ENCODE measurements around the gene CCR5.
A peak's percentile ranks its signal among the peaks of the same experiment; 100 is the strongest.
"Not testable (repeated sequence)": the region's sequence is repeated elsewhere in the genome, so short reads cannot be mapped to it uniquely, and the experiment has no call there.

CCR5 gene

DNA sequence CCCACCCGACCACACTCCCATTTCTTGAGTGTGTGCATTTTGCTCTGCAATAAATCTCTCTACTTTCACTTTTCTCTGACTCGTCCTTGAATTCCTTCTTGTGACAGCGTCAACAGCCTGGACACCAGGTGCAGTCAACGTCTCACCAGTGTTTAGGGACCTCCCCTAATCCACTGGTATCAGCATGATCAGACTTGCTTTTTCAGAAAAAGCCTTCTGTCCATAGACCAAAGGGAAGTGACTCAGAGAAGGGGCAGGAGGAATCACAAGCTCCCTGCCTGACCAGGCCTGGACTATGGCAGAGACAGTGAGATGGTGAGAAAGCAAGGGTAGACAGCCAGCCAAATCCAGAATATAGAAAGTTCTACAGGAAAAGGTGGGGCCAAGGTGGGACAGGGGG is 15.5 kb downstream of the CCR5 start:
- peak; percentile 72 for DNase-seq (ENCODE audit: low spot score)

DNA sequence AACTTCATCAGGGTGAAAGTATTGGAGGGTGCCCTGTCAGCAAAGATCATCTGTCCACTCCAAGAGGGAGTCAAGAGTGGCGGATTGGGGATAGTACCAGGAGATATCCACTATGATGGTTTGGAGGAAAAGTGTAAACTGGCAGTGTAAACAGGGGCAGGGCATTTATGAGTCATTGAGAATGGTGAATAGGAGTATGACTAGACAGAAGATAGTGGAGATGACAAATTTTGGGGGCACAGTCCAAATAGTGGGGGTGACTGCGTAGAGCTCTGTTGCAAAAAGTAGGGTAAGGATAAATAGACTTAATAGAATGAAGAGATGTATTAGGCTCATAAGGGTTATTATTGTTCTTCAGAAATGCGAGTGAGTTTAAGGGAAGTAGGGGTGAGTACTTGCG is 18.1 kb downstream of the CCR5 start:
- DNase-seq (ENCODE audit: low spot score): not testable (repeated sequence)

DNA sequence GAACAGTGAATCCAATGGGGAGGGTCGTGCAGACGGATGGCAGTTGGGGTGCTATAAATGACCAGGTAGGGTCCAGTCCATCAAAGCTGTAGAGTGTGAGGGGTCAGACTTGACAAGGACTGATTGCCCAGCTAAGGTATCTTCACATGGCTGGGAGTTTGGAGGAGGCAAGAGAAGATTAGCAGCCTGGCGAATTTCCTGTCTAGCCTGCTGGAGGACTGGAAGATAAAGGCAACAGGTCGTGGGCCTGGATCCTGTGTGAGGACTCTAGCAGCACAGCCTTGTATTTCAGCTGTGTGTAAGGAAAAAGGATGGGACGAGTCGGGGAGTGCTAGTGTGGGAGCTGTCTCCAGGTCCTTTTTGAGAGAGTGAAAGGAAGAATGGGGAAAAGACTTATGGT is 18.6 kb downstream of the CCR5 start:
- DNase-seq (ENCODE audit: low spot score): no peak

DNA sequence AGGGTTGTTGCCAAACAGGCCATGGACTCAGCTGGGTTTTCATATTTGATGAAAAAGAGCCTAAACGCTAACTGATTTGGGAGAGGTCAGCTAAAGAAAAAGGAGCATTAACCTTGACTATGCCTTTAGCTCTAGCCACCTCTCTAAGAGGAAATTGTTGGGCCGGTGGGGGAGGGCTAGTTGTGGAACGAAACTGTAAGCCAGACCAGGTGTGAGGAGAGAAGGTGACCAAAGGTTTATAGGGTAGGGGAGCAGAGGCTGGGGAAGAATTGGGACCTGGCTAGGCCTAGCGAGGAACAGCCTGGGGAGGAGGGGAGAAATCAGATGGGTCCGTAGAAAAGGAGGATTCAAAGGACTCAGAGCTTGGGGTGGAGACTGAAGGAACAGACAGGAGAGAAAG is 20.8 kb downstream of the CCR5 start:
- DNase-seq (ENCODE audit: low spot score): not testable (repeated sequence)

DNA sequence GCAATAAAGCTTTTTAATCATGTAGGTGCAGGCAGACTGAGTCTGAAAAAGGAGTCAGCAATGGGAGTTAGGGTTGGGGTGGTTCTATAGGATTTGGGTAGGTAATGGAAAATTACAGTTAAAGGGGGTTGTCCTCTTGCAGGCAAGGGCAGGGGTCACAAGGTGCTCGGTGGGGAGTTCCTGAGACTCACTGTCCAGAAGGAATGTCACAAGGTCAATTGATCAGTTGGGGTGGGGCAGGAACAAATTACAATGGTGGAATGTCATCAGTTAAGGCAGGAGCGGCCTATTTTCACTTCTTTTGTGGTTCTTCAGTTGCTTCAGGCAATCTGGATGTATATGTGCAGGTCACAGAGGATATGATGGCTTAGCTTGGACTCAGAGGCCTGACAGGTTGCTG is 22.3 kb downstream of the CCR5 start:
- no peak for DNase-seq (ENCODE audit: low spot score)

DNA sequence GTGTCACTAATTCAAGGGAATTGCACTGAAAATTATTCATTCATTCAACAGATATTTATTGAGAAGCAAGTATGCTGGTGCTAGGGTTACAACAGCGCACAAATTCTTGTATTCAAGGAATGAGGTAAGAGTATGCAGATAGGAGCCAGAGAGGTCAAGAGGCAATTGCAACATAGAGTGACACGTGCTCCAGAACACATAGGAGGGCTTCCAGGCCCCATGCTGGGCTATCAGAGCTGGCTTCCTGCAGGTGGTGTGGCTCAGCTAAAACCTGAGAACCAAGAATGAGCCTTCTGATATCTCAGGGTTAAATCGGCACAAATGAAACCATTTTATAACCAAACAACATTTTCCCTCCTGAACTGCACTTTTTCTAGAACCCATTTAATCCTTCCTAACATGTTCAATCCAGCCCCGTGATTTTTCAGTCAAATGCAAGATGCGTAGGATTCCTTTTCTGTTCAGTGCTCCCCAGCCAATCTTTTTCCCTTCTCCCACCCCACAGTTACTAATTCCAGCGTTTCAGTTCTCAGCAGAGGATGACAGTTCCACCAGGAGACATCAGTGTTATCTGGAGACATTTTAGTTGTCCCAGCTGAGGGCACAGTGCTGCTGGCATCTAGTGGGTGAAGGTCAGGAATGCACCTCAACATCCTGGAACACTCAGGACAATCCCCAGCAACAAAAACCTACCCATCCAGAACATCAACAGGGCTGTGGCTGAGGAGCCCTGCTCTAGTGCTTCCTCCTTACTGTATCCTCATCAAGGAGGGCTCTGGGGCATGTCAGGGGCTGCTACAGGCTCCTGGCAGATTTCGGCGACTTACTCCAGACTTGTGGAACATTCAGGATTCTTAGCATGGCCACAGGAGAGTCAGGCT is 23.0 kb downstream of the CCR5 start:
- no peak for DNase-seq (ENCODE audit: low spot score)

DNA sequence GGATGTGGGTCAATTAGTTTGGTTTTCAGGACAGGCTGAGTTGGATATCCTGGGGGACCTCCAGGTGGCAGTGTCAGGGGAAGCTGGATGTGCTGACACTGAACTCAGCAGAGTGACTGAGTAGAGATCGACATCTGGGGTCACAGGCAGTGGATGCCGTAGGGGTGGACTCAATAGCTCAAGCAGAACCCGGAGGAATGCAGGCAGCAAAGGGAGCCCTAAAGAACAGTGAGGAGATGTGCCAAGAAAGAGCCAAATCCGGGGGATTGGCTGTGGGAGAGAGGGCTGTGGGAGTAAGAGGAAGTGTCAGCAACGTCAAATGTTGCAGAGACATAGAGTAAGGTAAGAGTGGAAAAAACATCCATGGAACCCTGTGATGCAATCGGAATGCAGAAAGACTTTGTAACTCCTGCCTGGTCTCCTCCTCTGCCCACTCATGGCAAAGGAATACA is 24.5 kb downstream of the CCR5 start:
- DNase-seq (ENCODE audit: low spot score): no peak

DNA sequence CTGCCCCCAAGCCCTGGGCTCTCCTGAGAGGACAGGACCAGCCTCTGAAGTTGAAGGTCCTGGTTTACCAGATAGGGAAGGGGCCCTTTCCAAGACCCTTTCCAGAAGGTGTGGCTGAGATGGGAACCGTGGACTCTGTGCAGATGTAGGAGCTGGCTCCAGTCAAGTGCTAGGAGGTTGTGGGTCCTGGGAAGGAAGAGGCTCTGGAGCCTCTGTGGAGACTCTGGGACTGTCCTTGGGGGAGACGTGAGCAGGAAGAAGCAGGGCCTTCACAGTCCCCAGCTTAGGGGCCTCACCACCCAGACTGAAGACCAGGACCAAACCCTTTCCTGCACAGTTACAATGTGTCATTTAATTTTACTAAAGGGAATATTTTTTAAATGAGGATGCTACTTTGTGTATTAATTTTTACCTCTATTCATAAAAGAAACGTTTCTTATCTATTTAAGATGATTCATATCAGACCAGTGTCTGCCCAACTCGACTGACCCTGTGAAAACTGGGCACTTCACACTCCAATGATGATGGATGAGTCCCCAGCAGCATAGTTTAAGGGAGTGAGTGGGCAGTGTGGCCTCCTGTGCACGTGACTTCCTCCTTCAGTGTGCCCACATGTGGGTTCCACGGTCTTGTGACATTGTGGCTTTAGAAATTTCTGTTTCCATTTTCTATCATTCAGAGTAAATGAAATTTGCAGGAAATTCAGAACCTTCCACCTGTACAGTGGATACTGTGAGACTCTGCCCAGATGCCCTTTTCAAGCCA is 25.2 kb downstream of the CCR5 start:
- no peak for DNase-seq (ENCODE audit: low spot score)

DNA sequence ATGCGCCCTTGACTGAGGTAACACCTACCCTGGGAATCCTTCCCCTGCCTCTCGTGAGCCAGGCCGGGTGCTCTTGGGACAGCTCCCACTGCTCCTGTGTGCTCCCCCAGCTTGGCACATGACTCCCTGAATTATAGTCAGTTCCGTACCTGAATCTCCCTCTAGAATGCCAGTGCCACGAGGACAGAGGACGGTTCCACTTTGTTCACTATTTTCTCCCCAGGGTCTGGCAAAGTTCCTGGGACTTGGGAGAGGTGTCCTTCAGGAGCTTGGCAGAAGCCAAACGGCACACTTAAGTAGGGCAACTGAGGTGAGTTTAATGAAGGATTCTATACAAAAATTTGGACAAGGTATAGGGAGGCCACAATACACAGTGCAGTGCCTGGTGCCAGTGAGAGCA is 26.4 kb downstream of the CCR5 start:
- no peak for DNase-seq (ENCODE audit: low spot score)

DNA sequence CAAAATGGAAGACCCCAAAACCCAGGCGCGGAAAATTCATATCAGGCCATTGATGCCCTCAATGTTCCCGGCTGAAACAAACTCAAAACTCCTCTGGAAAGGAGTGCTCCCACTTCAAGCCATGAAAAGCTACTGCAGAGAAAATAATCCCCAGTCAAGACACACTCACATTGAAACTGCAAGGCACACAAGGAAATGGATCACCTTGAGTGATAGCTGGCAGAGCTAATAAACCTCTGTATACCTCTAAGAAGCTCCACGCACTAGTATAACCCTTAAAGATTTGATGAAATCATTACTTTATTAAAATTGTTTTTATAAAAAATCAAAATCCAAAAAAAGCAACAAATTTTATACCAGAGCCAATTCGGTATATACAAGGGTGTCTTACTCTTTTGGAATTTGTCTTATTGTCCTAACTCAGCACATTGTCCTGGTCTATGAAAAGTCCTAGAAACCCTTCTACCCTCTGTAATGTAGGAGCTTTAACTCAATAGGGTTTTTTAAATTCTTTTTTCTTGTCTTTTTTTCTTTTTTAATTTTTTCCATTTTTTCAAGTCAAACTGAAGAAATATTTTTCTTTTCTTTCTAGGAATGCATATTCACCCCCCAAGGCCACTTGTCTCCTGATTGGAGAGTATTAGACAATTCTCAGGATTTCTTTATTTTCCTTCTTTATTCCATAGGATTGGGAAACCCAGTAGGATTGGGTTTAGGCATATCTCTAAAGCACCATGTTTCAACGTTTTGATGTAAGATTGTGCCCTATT is 27.6 kb downstream of the CCR5 start:
- DNase-seq (ENCODE audit: low spot score): no peak

DNA sequence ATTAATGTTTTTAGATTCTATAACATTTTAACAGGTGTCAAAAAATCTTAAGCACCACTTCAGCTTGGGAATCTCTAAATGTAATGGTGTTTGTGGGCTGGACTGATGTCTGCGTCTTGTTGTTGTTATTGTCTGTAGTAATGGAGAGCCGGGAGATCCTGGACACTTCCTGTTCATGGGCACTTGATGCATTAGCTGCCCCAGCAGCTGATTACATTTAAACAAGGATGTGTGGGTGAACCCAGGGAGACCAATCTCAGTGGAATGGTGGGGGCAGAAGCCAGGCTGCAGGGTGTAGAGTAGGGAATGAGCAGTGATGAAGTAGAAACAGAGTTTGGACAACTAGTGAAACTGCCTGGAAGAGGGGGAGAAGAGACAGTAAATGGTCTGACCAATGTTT is 28.4 kb downstream of the CCR5 start:
- DNase-seq (ENCODE audit: low spot score): no peak

DNA sequence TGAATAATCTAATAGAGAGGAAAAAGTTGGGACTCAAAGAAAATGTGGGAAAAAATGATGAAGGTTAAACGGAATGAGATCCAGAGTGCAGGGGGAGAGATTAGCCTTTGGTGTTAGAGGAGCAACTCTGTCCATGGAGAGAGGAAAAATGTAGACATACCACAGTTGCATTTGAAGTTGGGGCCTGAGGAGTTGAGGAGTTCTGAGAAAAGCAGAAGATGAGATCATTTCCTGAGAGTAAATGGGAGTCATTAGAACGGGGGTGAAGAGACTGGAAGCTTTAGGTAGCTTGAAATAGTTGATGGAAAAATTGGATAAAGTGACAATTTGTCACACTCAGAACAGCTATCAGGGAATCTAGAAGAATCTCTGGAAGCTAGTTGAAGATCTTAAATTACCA is 28.8 kb downstream of the CCR5 start:
- DNase-seq (ENCODE audit: low spot score): no peak

DNA sequence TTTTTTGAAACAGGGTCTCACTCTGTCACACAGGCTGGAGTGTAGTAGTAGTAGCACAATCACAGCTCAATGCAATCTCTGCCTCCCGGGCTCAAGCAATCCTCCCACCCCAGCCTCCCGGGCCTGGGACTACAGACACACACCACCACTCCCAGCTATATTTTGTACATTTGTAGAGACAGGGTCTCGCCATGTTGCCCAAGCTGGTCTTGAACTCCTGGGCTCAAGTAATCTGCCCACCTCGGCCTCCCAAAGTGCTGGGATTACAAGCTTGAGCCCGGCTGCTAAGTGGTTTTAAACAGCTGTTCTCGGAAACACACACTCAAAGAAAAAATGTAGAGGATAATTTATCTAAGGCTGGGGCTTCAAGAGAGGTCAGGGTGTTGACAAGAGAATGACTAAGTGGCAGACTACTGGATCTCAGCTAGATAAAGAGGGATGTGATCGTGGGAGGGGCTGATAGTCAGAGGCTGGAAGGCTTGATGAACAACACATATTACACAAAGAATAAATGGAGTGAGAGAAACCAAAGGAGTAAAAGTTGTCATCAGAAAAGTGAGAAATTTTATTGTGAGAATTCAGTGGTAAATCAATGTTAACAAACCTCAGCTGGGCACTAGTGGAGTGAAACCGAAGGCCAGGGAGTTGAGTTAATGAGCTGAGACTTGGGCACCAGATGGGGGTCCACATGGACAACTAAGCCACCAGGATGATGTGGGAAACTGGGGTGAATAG is 29.4 kb downstream of the CCR5 start:
- DNase-seq (ENCODE audit: low spot score): no peak

DNA sequence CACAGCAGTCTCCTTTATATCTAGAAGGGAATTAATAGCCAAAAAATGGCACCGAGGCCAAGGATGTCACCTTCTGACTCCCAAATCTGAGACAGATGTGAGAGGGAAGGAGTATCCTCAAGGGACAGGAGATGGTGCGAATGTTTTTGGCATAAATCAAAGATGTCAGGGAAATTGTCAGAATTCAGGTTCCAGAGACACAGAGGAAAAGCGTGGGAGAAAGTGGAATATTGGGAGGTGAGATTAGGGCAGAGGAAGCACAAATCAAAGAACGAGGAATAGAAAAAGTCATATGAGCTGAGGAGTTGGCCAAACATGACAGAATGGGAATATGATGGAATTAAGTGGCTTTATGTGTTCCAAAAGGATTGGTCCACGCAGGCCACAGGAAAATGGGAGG is 30.1 kb downstream of the CCR5 start:
- no peak for DNase-seq (ENCODE audit: low spot score)

DNA sequence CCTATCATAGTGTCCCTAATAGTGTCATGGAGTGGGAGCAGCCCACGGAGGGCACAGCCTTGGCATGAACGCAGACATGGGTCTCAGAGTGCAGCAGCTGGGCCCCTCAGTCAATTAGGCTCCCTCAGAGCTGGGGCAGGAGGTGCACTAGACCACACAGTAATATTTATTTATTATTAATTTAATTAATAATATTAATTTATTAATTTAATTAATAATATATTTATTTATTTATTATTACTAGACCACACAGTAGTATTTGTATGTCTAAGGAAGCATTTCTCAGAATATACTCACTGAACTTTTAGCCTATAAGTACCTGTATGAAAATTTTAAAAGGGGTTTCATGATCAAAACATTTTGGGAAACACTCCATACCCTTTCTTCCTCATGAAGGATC is 30.8 kb downstream of the CCR5 start:
- no peak for DNase-seq (ENCODE audit: low spot score)

DNA sequence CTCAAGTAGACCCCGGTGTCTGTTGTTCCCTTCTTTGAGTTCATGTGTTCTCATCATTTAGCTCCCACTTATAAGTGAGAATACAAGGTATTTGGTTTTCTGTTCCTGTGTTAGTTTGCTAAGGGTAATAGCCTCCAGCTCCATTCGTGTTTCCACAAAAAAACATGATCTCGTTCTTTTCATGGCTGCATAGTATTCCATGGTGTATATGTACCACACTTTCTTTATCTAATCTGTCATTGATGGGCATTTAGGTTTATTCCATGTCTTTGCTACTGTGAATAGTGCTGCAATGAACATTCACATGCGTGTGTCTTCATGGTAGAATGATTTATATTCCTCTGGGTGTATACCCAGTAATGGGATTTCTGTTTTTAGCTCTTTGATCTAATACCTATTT is 32.2 kb downstream of the CCR5 start:
- DNase-seq (ENCODE audit: low spot score): not testable (repeated sequence)

DNA sequence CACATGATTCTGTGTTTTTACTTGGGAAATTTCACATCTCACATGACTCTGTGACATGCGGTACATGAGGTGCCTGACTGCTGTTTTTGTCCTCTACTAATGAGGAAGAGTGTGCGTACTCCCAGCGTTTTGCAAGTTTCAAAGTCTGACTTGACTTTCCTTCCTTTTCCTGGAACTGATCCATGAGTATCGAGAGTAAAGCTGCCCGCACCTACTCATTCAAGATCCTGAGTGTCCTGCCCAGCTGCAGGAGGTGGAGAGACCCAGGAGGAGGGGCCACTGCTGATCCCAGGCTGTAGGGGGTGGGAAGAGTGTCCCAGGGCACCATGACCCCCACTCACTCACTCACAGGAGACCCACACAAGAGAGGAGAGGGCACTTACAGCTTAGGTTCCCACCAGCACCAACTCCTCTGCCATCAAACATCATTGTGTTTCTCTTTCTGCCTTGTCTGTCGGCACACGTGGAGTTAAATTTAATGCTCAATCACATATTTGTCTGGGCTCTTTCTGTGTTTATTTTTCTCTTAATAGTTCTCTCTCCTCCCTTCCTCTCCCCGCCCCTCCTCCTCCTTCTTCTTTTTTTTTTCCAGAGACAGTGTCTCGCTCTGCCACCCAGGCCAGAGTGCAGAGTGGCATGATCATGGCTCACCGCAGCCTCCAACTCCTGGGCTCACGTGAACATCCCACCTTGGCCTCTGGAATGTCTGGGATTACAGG is 34.7 kb downstream of the CCR5 start:
- DNase-seq (ENCODE audit: low spot score): peak; percentile 76

DNA sequence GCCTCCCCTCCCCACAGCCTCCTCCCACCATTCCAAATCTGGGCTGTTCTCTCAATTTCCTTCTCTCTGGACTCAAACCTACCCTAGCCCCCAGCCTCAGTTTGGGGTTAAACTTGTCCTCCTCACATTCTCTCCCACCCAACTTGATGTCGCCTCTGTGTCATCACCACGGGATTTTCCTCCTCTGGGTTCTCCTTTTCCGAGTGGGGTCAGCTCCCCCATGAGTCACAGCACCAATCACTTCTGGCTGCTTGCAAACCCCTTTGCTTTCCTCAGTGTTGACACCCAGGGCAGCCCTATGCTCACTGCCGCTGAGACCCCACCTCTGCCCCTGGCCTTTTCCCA is 35.7 kb downstream of the CCR5 start:
- peak; percentile 26 for DNase-seq (ENCODE audit: low spot score)

DNA sequence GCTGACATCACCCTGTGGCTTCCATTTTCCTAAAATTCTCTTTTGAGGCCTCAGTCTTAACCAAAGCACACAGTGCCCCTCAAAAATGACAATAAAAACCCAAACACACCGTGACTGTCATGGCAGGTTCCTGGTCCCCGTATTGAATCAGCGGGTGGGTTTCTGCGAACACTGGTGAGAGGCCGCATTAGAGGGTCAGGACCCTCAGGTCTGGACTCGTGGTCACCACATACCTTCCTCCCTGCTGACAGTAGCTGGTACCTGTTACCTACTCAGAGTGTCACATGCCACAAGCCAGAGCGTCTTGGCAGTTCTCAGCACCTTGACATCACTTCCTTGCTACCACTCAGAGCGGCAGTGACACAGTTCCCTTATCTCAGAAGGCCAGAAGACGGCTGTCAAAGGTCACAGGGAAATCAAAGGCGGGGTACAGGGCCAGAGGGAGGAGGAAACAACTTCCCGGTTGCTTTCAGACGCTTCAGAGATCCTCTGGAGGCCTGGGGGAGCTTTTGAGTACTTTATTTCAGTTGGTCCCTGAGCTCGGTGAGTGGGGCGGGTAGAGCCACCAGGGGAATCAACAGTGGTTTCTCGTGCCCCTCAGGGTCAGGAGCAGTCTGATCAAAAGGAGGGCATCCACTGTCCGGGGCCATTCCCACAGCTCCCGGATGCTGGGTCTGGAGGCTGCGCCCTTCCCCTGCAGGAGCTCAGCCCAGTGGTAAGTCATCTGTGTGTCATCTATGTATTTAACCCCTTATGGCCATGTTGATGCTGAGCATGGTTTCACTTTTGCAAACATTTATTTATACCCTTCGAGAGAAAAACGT is 36.3 kb downstream of the CCR5 start, which contains the start of the genes CCR5AS and CCRL2:
CCR5AS (minus strand) TSS at position 279 of the 824 bp plus-strand sequence.
CCRL2 (plus strand) TSS at position 472 of the 824 bp plus-strand sequence. CDS start 821 bp downstream, outside the sequence.
- DNase-seq (ENCODE audit: low spot score): peak; percentile 75

DNA sequence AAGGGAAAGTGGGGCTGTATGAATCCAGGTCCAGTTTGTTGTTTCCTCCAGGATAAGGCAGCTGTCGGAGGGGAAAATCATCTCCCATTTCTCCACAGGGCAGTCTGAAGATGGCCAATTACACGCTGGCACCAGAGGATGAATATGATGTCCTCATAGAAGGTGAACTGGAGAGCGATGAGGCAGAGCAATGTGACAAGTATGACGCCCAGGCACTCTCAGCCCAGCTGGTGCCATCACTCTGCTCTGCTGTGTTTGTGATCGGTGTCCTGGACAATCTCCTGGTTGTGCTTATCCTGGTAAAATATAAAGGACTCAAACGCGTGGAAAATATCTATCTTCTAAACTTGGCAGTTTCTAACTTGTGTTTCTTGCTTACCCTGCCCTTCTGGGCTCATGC is 37.2 kb downstream of the CCR5 start:
- DNase-seq (ENCODE audit: low spot score): no peak

Measured in pons (tissue), 1 donor.